ENCODE results near the gene B3GAT2. TPM values are rescaled to one million over a fixed set of nuclear protein-coding genes. Genes with fewer than 3 reads are reported as not detected.

B3GAT2 gene
- total and polyA plus RNA-seq, 2 of the 13 experiments (the other 11 are each of a cell fraction or from before 2014, with no cell fraction given), result 0.01 to 0.02 TPM

- Histone ChIP-seq H2AFZ (ENCODE audit: low read length) (no peak overlapping the region), H3K9ac (ENCODE audit: insufficient read depth, low read depth, low read length) (no peak overlapping the region), H3K9me3 (ENCODE audit: low read length) (no peaks in the 10 kb centered on the region), H3K27me3 (ENCODE audit: control insufficient read depth in 1 of 2, insufficient read depth in 2 of 2, low read length in 2 of 2) (peaks cover 0 to 20% of the 10 kb centered on the region in 2 experiments; a peak in 3 of 5 replicates), H4K20me1 (ENCODE audit: insufficient read depth, low read length) (no peaks in the 10 kb centered on the region), H3K4me2 (ENCODE audit: low read depth, low read length) (peak overlapping the region; percentile 47), H3K4me3 (replicated peaks in 1 of 3; ENCODE audit: insufficient read depth in 1 of 3, low read depth in 2 of 3, low read length in 3 of 3) (peak overlapping the region in 1 of 3 experiments; percentile 20; a peak in 1 of 6 replicates), H3K4me1 (ENCODE audit: insufficient read depth, low read length) (peaks cover 16% of the 10 kb centered on the region; the same call in 1 of the 2 replicates), H3K36me3 (replicated peaks in 1 of 2; ENCODE audit: control insufficient read depth in 1 of 2, insufficient read depth in 2 of 2, low read length in 2 of 2) (no peaks in the 10 kb centered on the region), H3K79me2 (ENCODE audit: insufficient read depth, low read length) (no peaks in the 10 kb centered on the region), H3K27ac (ENCODE audit: extremely low read length, insufficient read depth, low read length) (no peak overlapping the region)
- peak; percentile 77 for FAIRE-seq
- in situ Hi-C loops (cut with HindIII; ENCODE audit: extremely low pct_ligation_motif_present, low pct_unique_long_range_greater_than_20kb) (no loop called here), intact Hi-C loops (cut with micrococcal nuclease; ENCODE audit: unreplicated experiment) (loop anchor here (1.0 to 10.0 kb wide), 4 partner anchors 130 to 572 kb away; no protein-coding TSS in a partner anchor)
- ATAC-seq, result peak; percentile 97
- WGBS (ENCODE audit: low lambda C conversion rate), result 24% methylated on average over 17 of the region's 17 CpGs
- no TSS peak for BruUV-seq (replicated peaks)
- ChIA-PET CTCF (ENCODE audit: low intra/inter-chr PET ratio, low total read pairs) (interaction anchor here (1.1 to 4.0 kb wide), 2 partner anchors 178 to 663 kb away, joined by 5 to 47 read pairs; no protein-coding TSS in a partner anchor), POLR2A (interaction anchor here (1.0 kb wide), 1 partner anchor 177 kb away, joined by 3 read pairs; no protein-coding TSS in a partner anchor)
- peak; percentile 59 for DNase-seq (ENCODE audit: low spot score)
- TF ChIP-seq ZNF672 (CRISPR knock-in tag; IDR thresholded peaks at IDR 0.05), result no peak
- peak; percentile 16 for TF ChIP-seq TEAD3 (CRISPR knock-in tag; optimal IDR thresholded peaks at IDR 0.05; ENCODE audit: borderline replicate concordance)
- no peak for TF ChIP-seq ZNF607 (CRISPR knock-in tag; IDR thresholded peaks at IDR 0.05; ENCODE audit: borderline replicate concordance)
- 0 out of 2 replicates have a peak, but pooled peaks have one; percentile 50 for TF ChIP-seq FOXO4 (CRISPR knock-in tag; conservative IDR thresholded peaks at IDR 0.05)
- no peak for TF ChIP-seq ZNF724P (CRISPR knock-in tag; IDR thresholded peaks at IDR 0.05; ENCODE audit: borderline replicate concordance)
- peak; percentile 71; the same call in 1 of the 2 replicates for TF ChIP-seq ZFP36L1 (CRISPR knock-in tag; IDR thresholded peaks at IDR 0.05)
- no peak for TF ChIP-seq ZNF670 (CRISPR knock-in tag; IDR thresholded peaks at IDR 0.05; ENCODE audit: borderline replicate concordance)
- TF ChIP-seq ZNF790 (CRISPR knock-in tag; IDR thresholded peaks at IDR 0.05; ENCODE audit: borderline replicate concordance), result no peak
- TF ChIP-seq HMGXB4 (CRISPR knock-in tag; IDR thresholded peaks at IDR 0.05; ENCODE audit: borderline replicate concordance in 1 of 2, low read depth in 1 of 2), result peak; percentile 22 to 50; a peak in 2 of 4 replicates
- peak; percentile 81 for TF ChIP-seq XRCC5 (optimal IDR thresholded peaks at IDR 0.05; ENCODE audit: low read length)
- TF ChIP-seq YY1 (IDR thresholded peaks at IDR 0.05; ENCODE audit: insufficient read depth, insufficient replicate concordance, low read depth, low read length), result peak; percentile 41
- TF ChIP-seq CTCF (CRISPR knock-in tag; IDR thresholded peaks at IDR 0.05), result peak; percentile 92
- no peak for TF ChIP-seq RCOR2 (CRISPR knock-in tag; IDR thresholded peaks at IDR 0.05)
- TF ChIP-seq ZMYM4 (CRISPR knock-in tag; IDR thresholded peaks at IDR 0.05), result 0 out of 2 replicates have a peak, but pooled peaks have one; percentile 26
- no peak for TF ChIP-seq ZNF256 (CRISPR knock-in tag; conservative IDR thresholded peaks at IDR 0.05)
- 0 out of 2 replicates have a peak, but pooled peaks have one; percentile 22 for TF ChIP-seq SAP130 (CRISPR knock-in tag; IDR thresholded peaks at IDR 0.05; ENCODE audit: low read depth)
- peak; percentile 56 for TF ChIP-seq ZNF501 (CRISPR knock-in tag; IDR thresholded peaks at IDR 0.05)
- TF ChIP-seq IKZF1 (IDR thresholded peaks at IDR 0.05), result no peak
- peak; percentile 95 for TF ChIP-seq STAG1 (CRISPR knock-in tag; IDR thresholded peaks at IDR 0.05)
These were observed 72.5 kb downstream of the B3GAT2 start for GRCh38 chr6:70884074-70884983.

All from HepG2 (cell line).